GM21515 (cell line): ENCODE data around the gene ELMOD3.
"Not testable (repeated sequence)": the region's sequence is repeated elsewhere in the genome, so short reads cannot be mapped to it uniquely, and the experiment has no call there.

Experiments
- ATAC-seq: cut with Tn5 transposase; IDR thresholded peaks from one replicate; pipeline ENCODE4 v1.9.1; 2021; ENCODE audit not compliant: unreplicated experiment

ELMOD3 gene

GRCh38 chr2:85371045-85371444 is 16.5 kb downstream of the ELMOD3 start:
- no peak for ATAC-seq

GRCh38 chr2:85376291-85377065 is 21.9 kb downstream of the ELMOD3 start:
- ATAC-seq = no peak

- no peak for ATAC-seq
Observed at GRCh38 chr2:85377083-85377482, 22.5 kb downstream of the ELMOD3 start.

GRCh38 chr2:85378257-85378656 is 23.7 kb downstream of the ELMOD3 start:
- no peak for ATAC-seq

GRCh38 chr2:85380048-85380447 is 25.5 kb downstream of the ELMOD3 start:
- no peak for ATAC-seq

- ATAC-seq = not testable (repeated sequence)
Observed at GRCh38 chr2:85383151-85383550, 28.6 kb downstream of the ELMOD3 start.

GRCh38 chr2:85383850-85384249 is 29.3 kb downstream of the ELMOD3 start:
- no peak for ATAC-seq

GRCh38 chr2:85385746-85386145 is 31.2 kb downstream of the ELMOD3 start:
- no peak for ATAC-seq

- ATAC-seq = no peak
Observed at GRCh38 chr2:85387754-85388153, 33.2 kb downstream of the ELMOD3 start.

GRCh38 chr2:85388878-85389538 is 34.4 kb downstream of the ELMOD3 start:
- ATAC-seq = no peak

GRCh38 chr2:85390941-85391669 is 36.5 kb downstream of the ELMOD3 start:
- ATAC-seq = no peak

GRCh38 chr2:85393836-85394235 is 39.3 kb downstream of the ELMOD3 start:
- ATAC-seq = no peak

GRCh38 chr2:85394261-85394681 is 39.7 kb downstream of the ELMOD3 start:
- ATAC-seq = no peak

GRCh38 chr2:85394976-85395375 is 40.4 kb downstream of the ELMOD3 start:
- no peak for ATAC-seq

- ATAC-seq = no peak
Observed at GRCh38 chr2:85395912-85396475, 41.4 kb downstream of the ELMOD3 start.

- ATAC-seq = no peak
Observed at GRCh38 chr2:85396531-85397470, 42.2 kb downstream of the ELMOD3 start.

GRCh38 chr2:85397925-85398331 is 43.4 kb downstream of the ELMOD3 start:
- ATAC-seq = no peak

- no peak for ATAC-seq
Observed at GRCh38 chr2:85398426-85399182, 44.0 kb downstream of the ELMOD3 start.

- ATAC-seq = no peak
Observed at GRCh38 chr2:85399183-85399455, 44.5 kb downstream of the ELMOD3 start.

GRCh38 chr2:85400023-85400422 is 45.5 kb downstream of the ELMOD3 start:
- no peak for ATAC-seq
